HFF-Myc (cell line): ENCODE results near the gene ANP32B.
"Not testable (repeated sequence)": the region's sequence is repeated elsewhere in the genome, so short reads cannot be mapped to it uniquely, and the experiment has no call there.

Source experiments
- DNase-seq: peaks from one replicate; pipeline ENCODE4 v3.0.0-alpha.2; 2011; ENCODE audit warnings: low read depth; ENCODE audit errors: extremely low read depth
- H3K4me3 ChIP-seq: replicated peaks from 2 replicates; pipeline ENCODE4 v1.5.1; 2011; ENCODE audit warnings: low read depth, mild to moderate bottlenecking, control low read depth, low read length
- CTCF ChIP-seq: IDR thresholded peaks from 2 replicates; pipeline ENCODE4 v1.5.1; 2012; ENCODE audit warnings: mild to moderate bottlenecking, low read depth, low read length, control low read depth; ENCODE audit errors: missing control alignments

Gene ANP32B

DNA sequence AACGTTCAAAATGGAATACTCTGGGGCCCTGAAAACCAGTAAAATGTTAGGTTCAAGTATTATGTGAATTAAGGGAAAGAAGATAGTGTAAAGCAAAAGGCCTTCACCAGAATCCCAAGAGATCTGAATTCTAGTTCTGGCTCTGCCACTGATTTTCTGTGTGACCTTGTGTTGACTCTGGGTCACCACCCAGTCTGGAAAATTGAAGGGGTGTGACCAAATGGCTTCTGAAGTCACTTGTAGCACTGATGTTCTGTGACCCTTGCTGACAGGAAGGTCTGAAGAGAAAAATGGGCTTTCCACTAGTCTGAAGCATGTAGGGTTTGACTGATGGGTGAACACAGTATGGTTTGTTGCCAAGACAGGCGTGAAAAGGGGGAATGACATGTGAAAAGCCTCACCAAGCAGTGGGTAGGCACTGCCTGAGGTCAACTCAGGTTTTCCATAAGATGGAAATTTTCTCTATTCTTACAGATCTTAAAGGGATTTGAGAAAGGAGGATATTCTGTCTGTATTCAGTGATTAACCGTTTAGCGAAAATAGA, 33.1 kb downstream of the ANP32B start:
- no peak for DNase-seq
- no peak overlapping the region for H3K4me3 ChIP-seq
- TF ChIP-seq CTCF, result no peak

GRCh38 chr9:98017306-98017705, 34.2 kb downstream of the ANP32B start:
- no peak for DNase-seq
- H3K4me3 ChIP-seq, result no peak overlapping the region
- no peak for TF ChIP-seq CTCF

GRCh38 chr9:98018347-98018746, 35.2 kb downstream of the ANP32B start:
- H3K4me3 ChIP-seq, result no peak overlapping the region
- no peak for DNase-seq
- no peak for TF ChIP-seq CTCF

- H3K4me3 ChIP-seq, result no peak overlapping the region
- no peak for DNase-seq
- TF ChIP-seq CTCF, result no peak
These were observed 36.0 kb downstream of the ANP32B start for GRCh38 chr9:98019098-98019497.

GRCh38 chr9:98019869-98020268, 36.7 kb downstream of the ANP32B start:
- not testable (repeated sequence) for H3K4me3 ChIP-seq, DNase-seq

GRCh38 chr9:98020476-98021145, 37.5 kb downstream of the ANP32B start:
- H3K4me3 ChIP-seq, result no peak overlapping the region

More at GRCh38 chr9:98020476-98021145, 37.5 kb downstream of the ANP32B start:
- no peak for DNase-seq
- no peak for TF ChIP-seq CTCF
